Midbrain (tissue), 1 donor: Measurements from ENCODE around the gene PCDHB7.
"Not testable (repeated sequence)": the region's sequence is repeated elsewhere in the genome, so short reads cannot be mapped to it uniquely, and the experiment has no call there.

Experiments
- DNase-seq: peaks from one replicate; lab custom pipeline; 2025; lab: John Stamatoyannopoulos, UW

Gene PCDHB7

DNA sequence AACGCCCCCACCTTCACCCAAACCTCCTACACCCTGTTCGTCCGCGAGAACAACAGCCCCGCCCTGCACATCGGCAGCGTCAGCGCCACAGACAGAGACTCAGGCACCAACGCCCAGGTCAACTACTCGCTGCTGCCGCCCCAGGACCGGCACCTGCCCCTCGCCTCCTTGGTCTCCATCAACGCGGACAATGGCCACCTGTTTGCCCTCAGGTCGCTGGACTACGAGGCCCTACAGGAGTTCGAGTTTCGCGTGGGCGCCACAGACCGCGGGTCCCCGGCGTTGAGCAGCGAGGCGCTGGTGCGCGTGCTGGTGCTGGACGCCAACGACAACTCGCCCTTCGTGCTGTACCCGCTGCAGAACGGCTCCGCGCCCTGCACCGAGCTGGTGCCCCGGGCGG is 52.4 kb downstream of the PCDHB7 start:
- not testable (repeated sequence) for DNase-seq

DNA sequence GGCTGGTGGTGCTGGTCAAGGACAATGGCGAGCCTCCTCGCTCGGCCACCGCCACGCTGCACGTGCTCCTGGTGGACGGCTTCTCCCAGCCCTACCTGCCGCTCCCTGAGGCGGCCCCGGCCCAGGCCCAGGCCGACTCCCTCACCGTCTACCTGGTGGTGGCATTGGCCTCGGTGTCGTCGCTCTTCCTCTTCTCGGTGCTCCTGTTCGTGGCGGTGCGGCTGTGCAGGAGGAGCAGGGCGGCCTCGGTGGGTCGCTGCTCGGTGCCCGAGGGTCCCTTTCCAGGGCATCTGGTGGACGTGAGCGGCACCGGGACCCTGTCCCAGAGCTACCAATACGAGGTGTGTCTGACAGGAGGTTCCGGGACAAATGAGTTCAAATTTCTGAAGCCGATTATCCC is 53.0 kb downstream of the PCDHB7 start:
- DNase-seq, result not testable (repeated sequence)
